ENCODE results near the gene SPATS1. TPM values are rescaled to one million over a fixed set of nuclear protein-coding genes. Genes with fewer than 3 reads are reported as not detected.

The SPATS1 gene
- polyA plus RNA-seq, 3 donors: not detected

DNA sequence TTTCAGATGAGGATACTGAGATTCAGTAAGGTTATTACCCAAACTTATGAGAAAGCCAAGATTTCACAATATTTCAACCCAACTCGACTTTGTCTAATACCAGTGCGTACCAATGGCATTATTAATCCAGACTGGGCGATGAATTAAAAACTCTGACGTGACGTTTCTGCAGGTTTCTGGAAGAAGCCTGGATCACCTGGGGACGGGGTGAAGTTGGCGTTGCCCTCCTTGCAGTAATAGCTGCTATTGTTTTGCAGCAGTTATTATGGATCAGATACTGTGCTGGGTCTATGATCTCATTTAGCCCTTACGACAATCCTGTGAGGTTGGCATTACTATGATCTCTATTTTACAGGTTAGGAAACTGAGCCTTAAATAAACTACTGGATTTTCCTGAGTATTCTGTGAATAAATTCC, 44.5 kb downstream of the SPATS1 start:
- peak overlapping the region; percentile 96 to 99 (median 99) for H3K27ac Mint-ChIP-seq
- peaks cover 40% of the 10 kb centered on the region for H3K4me1 Mint-ChIP-seq
- DNase-seq: peak; percentile 12 to 62 (median 51)
- peak overlapping the region; percentile 94 for H3K4me3 Mint-ChIP-seq
- H4K20me1 ChIP-seq (ENCODE audit: insufficient read depth, low read length): peaks cover 35% of the 10 kb centered on the region
- peak overlapping the region; percentile 97 for H3K9ac ChIP-seq (ENCODE audit: insufficient read depth, low read length, poor library complexity, severe bottlenecking)
- peak overlapping the region; percentile 87 for H2AFZ ChIP-seq (ENCODE audit: insufficient read depth, low read depth, low read length, poor library complexity, severe bottlenecking)
- peaks cover 25 to 26% of the 10 kb centered on the region in 2 donors for H3K36me3 Mint-ChIP-seq
- H3K4me2 ChIP-seq (replicated peaks; ENCODE audit: extremely low read depth, low read length, poor library complexity, severe bottlenecking): peak overlapping the region; percentile 98
- H3K9me3 Mint-ChIP-seq: peaks cover 0 to 2% (median 0%) of the 10 kb centered on the region in 7 donors
- peaks cover 35 to 39% of the 10 kb centered on the region in 2 donors for H3K4me1 ChIP-seq (ENCODE audit: control insufficient read depth in 1 of 2, insufficient read depth in 2 of 2, low read length in 2 of 2)
- 6% methylated on average over 7 of the region's 8 CpGs for WGBS (ENCODE audit: insufficient coverage)
- H3K27ac ChIP-seq (ENCODE audit: low read depth in 1 of 2, low read length in 2 of 2): peak overlapping the region; percentile 97 to 98
- peak overlapping the region; percentile 90 to 94 (median 91) for H3K4me3 ChIP-seq (replicated peaks in 1 of 3; ENCODE audit: low read depth in 2 of 3, low read length in 3 of 3)
- H3K27me3 Mint-ChIP-seq (ENCODE audit: low read depth in 3 of 3): no peaks in the 10 kb centered on the region
- no peaks in the 10 kb centered on the region for H3K27me3 ChIP-seq (ENCODE audit: control insufficient read depth in 2 of 2, insufficient read depth in 2 of 2, low read length in 2 of 2)
- H3K9me3 ChIP-seq (replicated peaks in 1 of 2; ENCODE audit: control insufficient read depth in 1 of 2, insufficient read depth in 1 of 2, low read length in 2 of 2): no peaks in the 10 kb centered on the region
- H3K79me2 ChIP-seq (ENCODE audit: insufficient read depth, low read length): peaks cover 40% of the 10 kb centered on the region
- intact Hi-C loops (cut with micrococcal nuclease): loop anchor here in 1 of 2 donors (5.0 kb wide), 1 partner anchor 120 kb away; the partner anchor contains the start of gene NFKBIE
- peaks cover 9 to 19% of the 10 kb centered on the region in 2 donors for H3K36me3 ChIP-seq (replicated peaks in 1 of 2; ENCODE audit: control insufficient read depth in 1 of 2, insufficient read depth in 2 of 2, low read length in 2 of 2)
- TF ChIP-seq, protein P1, sequence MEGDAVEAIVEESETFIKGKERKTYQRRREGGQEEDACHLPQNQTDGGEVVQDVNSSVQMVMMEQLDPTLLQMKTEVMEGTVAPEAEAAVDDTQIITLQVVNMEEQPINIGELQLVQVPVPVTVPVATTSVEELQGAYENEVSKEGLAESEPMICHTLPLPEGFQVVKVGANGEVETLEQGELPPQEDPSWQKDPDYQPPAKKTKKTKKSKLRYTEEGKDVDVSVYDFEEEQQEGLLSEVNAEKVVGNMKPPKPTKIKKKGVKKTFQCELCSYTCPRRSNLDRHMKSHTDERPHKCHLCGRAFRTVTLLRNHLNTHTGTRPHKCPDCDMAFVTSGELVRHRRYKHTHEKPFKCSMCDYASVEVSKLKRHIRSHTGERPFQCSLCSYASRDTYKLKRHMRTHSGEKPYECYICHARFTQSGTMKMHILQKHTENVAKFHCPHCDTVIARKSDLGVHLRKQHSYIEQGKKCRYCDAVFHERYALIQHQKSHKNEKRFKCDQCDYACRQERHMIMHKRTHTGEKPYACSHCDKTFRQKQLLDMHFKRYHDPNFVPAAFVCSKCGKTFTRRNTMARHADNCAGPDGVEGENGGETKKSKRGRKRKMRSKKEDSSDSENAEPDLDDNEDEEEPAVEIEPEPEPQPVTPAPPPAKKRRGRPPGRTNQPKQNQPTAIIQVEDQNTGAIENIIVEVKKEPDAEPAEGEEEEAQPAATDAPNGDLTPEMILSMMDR (IDR thresholded peaks at IDR 0.05): no peak

DNA sequence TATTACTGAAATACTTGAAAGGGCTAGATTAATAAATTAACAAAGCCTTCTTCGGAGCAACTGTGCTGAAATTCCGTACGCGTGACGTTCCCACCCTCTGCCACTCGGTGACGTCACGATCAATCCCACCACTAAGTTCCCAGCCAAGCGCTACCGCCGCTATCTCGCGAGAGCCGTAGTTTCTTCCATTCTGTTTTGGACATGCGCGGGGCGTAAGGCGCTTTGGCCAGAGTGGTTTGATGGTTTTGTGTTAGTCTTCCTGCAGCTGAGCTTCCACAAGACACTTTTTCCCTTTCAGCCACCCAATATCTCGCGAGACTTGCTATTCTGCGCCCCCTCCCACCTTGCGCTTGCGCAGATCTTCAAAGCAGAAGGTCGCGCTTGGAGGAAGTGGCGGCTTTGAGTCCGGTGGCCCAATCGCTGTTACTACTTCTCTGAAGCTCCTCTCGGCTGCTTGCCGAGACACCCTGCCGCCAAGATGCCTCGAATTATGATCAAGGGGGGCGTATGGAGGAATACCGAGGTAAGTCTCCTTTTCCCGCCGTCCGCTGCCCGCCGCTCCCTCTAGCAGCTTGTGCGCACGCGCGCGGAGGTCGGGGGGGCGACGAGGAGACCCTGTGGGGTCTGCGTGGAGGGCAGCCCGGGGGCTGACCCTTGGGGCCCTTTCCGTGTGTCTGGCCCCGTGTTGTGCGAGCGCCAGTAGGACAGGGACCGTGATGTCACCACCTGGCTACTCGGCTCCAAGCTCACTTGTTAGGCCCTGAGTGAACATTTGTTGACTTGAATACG, 45.1 kb downstream of the SPATS1 start, which contains the start of gene CDC5L:
TSS of gene CDC5L (plus strand) at position 361 of the 789 bp plus-strand sequence. CDS start at position 479, 118 bp downstream.
- intact Hi-C loops (cut with micrococcal nuclease): loop anchor here in 1 of 2 donors (5.0 kb wide), 1 partner anchor 120 kb away; the partner anchor contains the start of gene NFKBIE
- Mint-ChIP-seq H3K27me3 (ENCODE audit: low read depth in 3 of 3) (no peaks in the 10 kb centered on the region), H3K4me3 (peak within 1 kb of the TSS; percentile 94), H3K4me1 (peaks cover 34% of the 10 kb centered on the region), H3K27ac (peak within 1 kb of the TSS; percentile 96 to 99 (median 99)), H3K36me3 (peaks cover 31 to 32% of the 10 kb centered on the region in 2 donors), H3K9me3 (peaks cover 0 to 2% (median 0%) of the 10 kb centered on the region in 7 donors)
- Histone ChIP-seq H3K4me1 (ENCODE audit: control insufficient read depth in 1 of 2, insufficient read depth in 2 of 2, low read length in 2 of 2) (peaks cover 30 to 33% of the 10 kb centered on the region in 2 donors), H4K20me1 (ENCODE audit: insufficient read depth, low read length) (peaks cover 41% of the 10 kb centered on the region), H3K9me3 (replicated peaks in 1 of 2; ENCODE audit: control insufficient read depth in 1 of 2, insufficient read depth in 1 of 2, low read length in 2 of 2) (no peaks in the 10 kb centered on the region), H2AFZ (ENCODE audit: insufficient read depth, low read depth, low read length, poor library complexity, severe bottlenecking) (peak within 1 kb of the TSS; percentile 87), H3K36me3 (replicated peaks in 1 of 2; ENCODE audit: control insufficient read depth in 1 of 2, insufficient read depth in 2 of 2, low read length in 2 of 2) (peaks cover 14 to 25% of the 10 kb centered on the region in 2 donors), H3K27ac (ENCODE audit: low read depth in 1 of 2, low read length in 2 of 2) (peak within 1 kb of the TSS; percentile 97 to 98), H3K4me2 (replicated peaks; ENCODE audit: extremely low read depth, low read length, poor library complexity, severe bottlenecking) (peak within 1 kb of the TSS; percentile 98), H3K9ac (ENCODE audit: insufficient read depth, low read length, poor library complexity, severe bottlenecking) (peak within 1 kb of the TSS; percentile 97), H3K79me2 (ENCODE audit: insufficient read depth, low read length) (peaks cover 45% of the 10 kb centered on the region), H3K4me3 (replicated peaks in 1 of 3; ENCODE audit: low read depth in 2 of 3, low read length in 3 of 3) (peak within 1 kb of the TSS; percentile 90 to 94 (median 91)), H3K27me3 (ENCODE audit: control insufficient read depth in 2 of 2, insufficient read depth in 2 of 2, low read length in 2 of 2) (no peaks in the 10 kb centered on the region)
- TF ChIP-seq, protein P1 (IDR thresholded peaks at IDR 0.05): no peak
- peak; percentile 94 to 98 (median 96) for DNase-seq
- under 1% methylated on average over 38 of the region's 56 CpGs for WGBS (ENCODE audit: insufficient coverage)

Data from CD14-positive monocyte (primary cell).